DND-41 (cell line): Measurements from ENCODE around the gene KRTAP19-2.
"Not testable (repeated sequence)": the region's sequence is repeated elsewhere in the genome, so short reads cannot be mapped to it uniquely, and the experiment has no call there.

Source experiments
- ATAC-seq: fragments of 200-7000 bp; cut with Tn5 transposase; 3 replicates; pipeline ENCODE4 v1.9.1; 2021; ENCODE audit warnings: low read depth; ENCODE audit not compliant: insufficient read depth
- DNase-seq: peaks from one replicate; pipeline ENCODE4 v3.0.0-alpha.2; 2020
- H2AFZ ChIP-seq: 2 replicates; pipeline ENCODE4 v1.6.0; 2012; ENCODE audit warnings: low read depth, low read length
- H3K27ac ChIP-seq: 2 replicates; pipeline ENCODE4 v1.5.1; 2012; ENCODE audit warnings: low read length, inconsistent platforms
- H3K27me3 ChIP-seq: fragments of 200-600 bp; sonication (generic); 2 replicates; pipeline ENCODE4 v1.6.0; 2012; ENCODE audit warnings: low read length, mild to moderate bottlenecking, inconsistent platforms; ENCODE audit not compliant: insufficient read depth, poor library complexity
- H3K36me3 ChIP-seq: 2 replicates; pipeline ENCODE4 v1.5.1; 2012; ENCODE audit warnings: low read length, inconsistent platforms; ENCODE audit not compliant: insufficient read depth
- H3K4me1 ChIP-seq: 2 replicates; pipeline ENCODE4 v1.5.1; 2012; ENCODE audit warnings: mild to moderate bottlenecking, low read length; ENCODE audit not compliant: insufficient read depth
- H3K4me2 ChIP-seq: 2 replicates; pipeline ENCODE4 v1.6.0; 2012; ENCODE audit warnings: mild to moderate bottlenecking, moderate library complexity, low read length, inconsistent platforms; ENCODE audit not compliant: insufficient read depth
- H3K4me3 ChIP-seq, 2 experiments: fragments of 200-600 bp in 1 of 2; shearing (Covaris generic) in 1 of 2; 2 replicates each; pipeline ENCODE4 v1.5.1; 2012 to 2016; ENCODE audit warnings: inconsistent platforms in 2 of 2, low read length in 2 of 2, mild to moderate bottlenecking in 2 of 2, low read depth in 1 of 2, moderate library complexity in 1 of 2
- H3K79me2 ChIP-seq: 2 replicates; pipeline ENCODE4 v1.6.0; 2012; ENCODE audit warnings: low read length, inconsistent platforms; ENCODE audit not compliant: insufficient read depth
- H3K9ac ChIP-seq: 2 replicates; pipeline ENCODE4 v1.6.0; 2012; ENCODE audit warnings: low read depth, mild to moderate bottlenecking, inconsistent platforms, low read length, moderate library complexity
- H3K9me3 ChIP-seq: 2 replicates; pipeline ENCODE4 v1.5.1; 2012; ENCODE audit warnings: low read length, moderate library complexity, mild to moderate bottlenecking, inconsistent platforms; ENCODE audit not compliant: insufficient read depth, severe bottlenecking
- H4K20me1 ChIP-seq: 2 replicates; pipeline ENCODE4 v1.6.0; 2012; ENCODE audit warnings: low read length; ENCODE audit not compliant: insufficient read depth
- CTCF ChIP-seq: IDR thresholded peaks from 2 replicates; pipeline ENCODE4 v1.5.1; 2012; ENCODE audit warnings: borderline replicate concordance, low read length, moderate library complexity, mild to moderate bottlenecking; ENCODE audit not compliant: poor library complexity, severe bottlenecking; ENCODE audit errors: extremely low read depth
- EZH2 ChIP-seq: IDR thresholded peaks from 3 replicates; pipeline ENCODE4 v1.6.1; 2012; ENCODE audit warnings: borderline replicate concordance, low read depth, mild to moderate bottlenecking, moderate library complexity, low read length, inconsistent platforms; ENCODE audit not compliant: severe bottlenecking

The KRTAP19-2 gene

GRCh38 chr21:30505621-30506205, 18.5 kb upstream of the KRTAP19-2 start:
- not testable (repeated sequence) for H3K9ac ChIP-seq, H3K4me1 ChIP-seq, H3K36me3 ChIP-seq, H3K27ac ChIP-seq, H3K4me3 ChIP-seq, H2AFZ ChIP-seq, ATAC-seq, H3K79me2 ChIP-seq, H3K4me2 ChIP-seq, H4K20me1 ChIP-seq, DNase-seq, H3K27me3 ChIP-seq, H3K9me3 ChIP-seq
- peak; percentile 51 for TF ChIP-seq CTCF

DNA sequence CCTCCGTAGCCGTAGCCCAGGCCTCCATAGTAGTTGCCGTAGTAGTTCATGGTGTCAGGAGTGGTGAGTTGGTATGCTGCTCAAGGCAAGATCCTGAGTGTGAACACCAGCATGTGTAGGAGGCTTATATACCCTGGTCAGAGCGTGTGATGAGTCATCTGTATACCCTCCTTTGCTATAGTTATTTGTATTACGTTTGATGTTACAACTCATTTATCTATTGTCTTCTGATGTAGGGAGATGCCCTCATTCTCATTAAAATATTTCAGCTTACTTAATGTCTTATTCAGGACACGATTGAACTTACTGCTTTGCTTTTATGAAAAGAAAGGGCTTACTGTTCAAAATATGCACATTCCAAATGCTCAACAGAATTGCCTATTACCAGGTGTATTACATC, 14.8 kb upstream of the KRTAP19-2 start, which contains the start of gene KRTAP19-5:
TSS of gene KRTAP19-5 (minus strand) at position 101 of the 400 bp plus-strand sequence. CDS start at position 50, 51 bp downstream.
- no peaks in the 10 kb centered on the region for H3K9me3 ChIP-seq
- no peaks in the 10 kb centered on the region for H3K36me3 ChIP-seq
- ATAC-seq, result no peak
- no peak within 1 kb of the TSS for H3K27ac ChIP-seq
- H3K27me3 ChIP-seq, result no peaks in the 10 kb centered on the region
- no peak for TF ChIP-seq EZH2
- no peak for TF ChIP-seq CTCF
- H3K79me2 ChIP-seq, result no peaks in the 10 kb centered on the region
- no peak for DNase-seq
- no peak within 1 kb of the TSS for H2AFZ ChIP-seq
- H3K4me2 ChIP-seq, result no peak within 1 kb of the TSS
- H3K9ac ChIP-seq, result no peak within 1 kb of the TSS
- no peak within 1 kb of the TSS for H3K4me3 ChIP-seq
- no peaks in the 10 kb centered on the region for H4K20me1 ChIP-seq
- no peaks in the 10 kb centered on the region for H3K4me1 ChIP-seq

GRCh38 chr21:30497065-30497464, 9.8 kb upstream of the KRTAP19-2 start, which contains the start of gene KRTAP19-4:
TSS of gene KRTAP19-4 (minus strand) at chr21:30497165. CDS start at chr21:30497110, 55 bp downstream.
- no peak for ATAC-seq
- H3K4me1 ChIP-seq, result no peaks in the 10 kb centered on the region

More at GRCh38 chr21:30497065-30497464, 9.8 kb upstream of the KRTAP19-2 start, which contains the start of gene KRTAP19-4:
- no peaks in the 10 kb centered on the region for H3K36me3 ChIP-seq
- DNase-seq, result no peak
- TF ChIP-seq CTCF (no peak), EZH2 (no peak)
- no peak within 1 kb of the TSS for H3K27ac ChIP-seq
- no peaks in the 10 kb centered on the region for H3K27me3 ChIP-seq
- no peaks in the 10 kb centered on the region for H4K20me1 ChIP-seq
- H3K9me3 ChIP-seq, result no peaks in the 10 kb centered on the region
- no peak within 1 kb of the TSS for H3K4me2 ChIP-seq
- no peak within 1 kb of the TSS for H3K9ac ChIP-seq
- no peak within 1 kb of the TSS for H3K4me3 ChIP-seq
- no peak within 1 kb of the TSS for H2AFZ ChIP-seq
- no peaks in the 10 kb centered on the region for H3K79me2 ChIP-seq
